GM19463 (cell line): ENCODE results near the gene TUBA8.
"Not testable (repeated sequence)": the region's sequence is repeated elsewhere in the genome, so short reads cannot be mapped to it uniquely, and the experiment has no call there.

ENCODE experiments used
- ATAC-seq: cut with Tn5 transposase; IDR thresholded peaks from one replicate; pipeline ENCODE4 v1.9.1; 2021; ENCODE audit warnings: mild to moderate bottlenecking, moderate library complexity; ENCODE audit not compliant: unreplicated experiment

TUBA8 gene

GRCh38 chr22:18110194-18110953, at the start of gene TUBA8:
Gene TUBA8, plus strand, starts transcription at chr22:18110809. Its CDS starts 57 bp downstream, at chr22:18110866.
- peak; percentile 50 for ATAC-seq

DNA sequence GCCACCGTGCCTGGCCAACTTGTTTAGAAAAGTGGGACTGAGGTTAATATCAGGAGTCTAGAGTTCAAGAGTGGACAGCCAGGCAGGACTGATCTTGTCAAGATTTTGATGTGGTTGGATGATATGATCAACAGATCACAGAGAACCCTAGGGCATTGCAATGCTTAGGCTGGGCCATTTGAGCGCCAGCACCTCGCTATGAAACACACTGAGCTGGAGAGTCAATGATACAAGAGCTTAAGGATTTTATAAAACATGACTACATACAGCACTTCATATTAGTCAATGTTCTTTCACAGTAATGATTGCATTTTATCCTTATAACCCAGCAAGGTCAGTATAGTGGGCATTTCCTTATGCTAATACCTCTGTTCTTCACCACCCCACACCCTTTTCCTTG, 48.2 kb upstream of the TUBA8 start:
- ATAC-seq: no peak

GRCh38 chr22:18063306-18063705, 47.3 kb upstream of the TUBA8 start:
- no peak for ATAC-seq

GRCh38 chr22:18063715-18064114, 46.9 kb upstream of the TUBA8 start:
- not testable (repeated sequence) for ATAC-seq

GRCh38 chr22:18064636-18065035, 46.0 kb upstream of the TUBA8 start:
- ATAC-seq: no peak

DNA sequence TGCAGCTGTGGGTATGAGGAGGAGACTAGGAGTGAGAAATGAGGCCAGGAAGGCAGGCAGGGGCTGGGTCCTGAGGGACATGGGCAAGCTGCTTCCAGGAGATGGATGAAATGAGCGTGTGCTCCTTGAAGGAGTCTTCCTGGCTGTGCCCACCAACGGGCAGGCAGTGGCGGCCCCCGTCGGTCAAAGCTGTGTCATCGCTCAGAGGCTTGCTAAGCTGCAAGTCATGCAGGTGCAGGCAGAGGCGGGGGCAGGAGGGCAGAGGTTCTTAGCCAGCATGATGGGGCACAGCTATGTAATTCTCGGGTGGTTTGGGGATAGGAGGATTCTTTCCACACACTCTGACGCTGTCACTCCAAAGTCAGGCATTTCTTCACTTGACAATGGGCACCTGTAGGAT, 45.4 kb upstream of the TUBA8 start:
- no peak for ATAC-seq

DNA sequence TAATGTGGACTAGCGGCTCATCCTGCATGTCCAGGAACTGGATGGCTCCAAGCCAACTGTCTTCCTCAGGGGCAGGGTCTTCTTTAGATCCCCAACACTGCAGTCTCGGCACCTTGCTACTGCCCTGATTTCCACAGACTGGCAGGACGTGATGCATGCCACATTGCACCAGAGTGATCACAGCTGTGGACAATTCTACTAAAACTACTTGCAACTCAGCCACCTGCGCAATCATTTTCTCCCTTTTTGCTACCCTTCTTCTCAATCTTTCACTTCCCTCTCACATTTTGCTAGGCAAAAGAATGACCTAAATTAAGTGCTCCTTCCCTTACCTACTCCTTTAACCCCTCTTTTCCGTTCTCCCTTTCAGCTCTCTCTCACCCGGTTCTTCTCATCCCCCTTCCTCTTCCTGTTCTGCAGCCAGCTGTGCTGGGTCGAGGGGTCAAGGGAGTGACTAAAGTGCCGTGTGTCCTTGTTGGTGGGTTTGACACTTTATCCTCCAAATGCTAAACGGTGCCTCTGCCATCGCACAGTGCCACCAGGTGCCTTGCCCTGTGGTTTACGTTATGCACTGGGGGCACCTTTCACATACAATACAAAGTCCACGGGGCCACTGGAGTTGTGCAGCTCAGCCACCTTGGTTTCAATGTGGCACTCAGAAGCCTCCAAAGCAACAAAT, 44.3 kb upstream of the TUBA8 start:
- ATAC-seq: no peak

- ATAC-seq: no peak
These were observed 43.5 kb upstream of the TUBA8 start for GRCh38 chr22:18067121-18067520.

- ATAC-seq: no peak
These were observed 42.9 kb upstream of the TUBA8 start for GRCh38 chr22:18067548-18068341.

DNA sequence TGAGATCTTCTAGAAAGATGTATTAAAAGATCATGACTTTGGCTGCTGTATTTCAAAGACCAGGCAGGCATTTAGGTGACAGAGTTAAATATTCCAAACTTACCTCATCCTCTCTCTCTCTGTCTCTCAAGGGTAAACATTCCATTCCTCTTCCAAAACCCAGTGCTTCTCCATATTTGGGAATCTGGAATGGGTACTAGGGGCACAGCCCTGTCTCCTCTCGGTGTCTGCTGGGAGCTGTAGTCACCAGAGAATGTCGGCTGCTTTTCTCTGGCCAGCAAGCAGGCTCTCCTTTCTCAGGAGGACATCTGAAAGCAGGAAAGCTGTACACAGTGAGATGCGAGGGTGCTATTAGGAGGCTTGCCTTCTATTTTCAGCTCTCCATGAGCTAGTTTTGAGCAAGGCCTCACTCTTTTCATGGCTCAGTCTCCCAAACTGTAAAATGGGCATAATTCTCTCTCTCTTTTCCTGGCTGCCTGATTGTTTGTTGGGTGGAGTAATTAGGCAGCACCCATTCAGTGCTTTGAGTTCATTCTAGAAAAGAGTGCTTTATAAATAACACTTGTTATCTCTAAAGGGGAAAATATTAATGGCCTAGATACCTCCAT, 42.1 kb upstream of the TUBA8 start:
- ATAC-seq: no peak

DNA sequence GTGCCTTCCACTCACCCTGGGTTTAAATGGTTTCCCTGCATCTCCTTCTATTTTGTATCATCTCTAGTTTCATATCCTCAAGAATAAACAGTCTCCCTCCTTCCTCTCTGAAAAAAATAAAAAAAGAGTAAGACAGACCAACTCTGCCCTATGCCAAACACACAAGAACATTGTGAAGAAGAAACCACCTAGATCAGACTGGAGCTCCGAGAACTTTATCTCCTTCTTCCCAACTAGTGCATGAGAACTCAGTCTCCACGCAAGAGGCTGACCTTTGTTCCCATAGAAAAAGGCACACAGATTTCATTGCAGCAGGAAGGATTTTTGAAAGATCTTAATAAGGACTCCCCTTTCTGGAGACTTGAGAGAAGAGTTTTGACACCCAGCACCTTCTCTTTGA, 41.6 kb upstream of the TUBA8 start:
- no peak for ATAC-seq

- ATAC-seq: no peak
These were observed 40.6 kb upstream of the TUBA8 start for GRCh38 chr22:18070041-18070440.

DNA sequence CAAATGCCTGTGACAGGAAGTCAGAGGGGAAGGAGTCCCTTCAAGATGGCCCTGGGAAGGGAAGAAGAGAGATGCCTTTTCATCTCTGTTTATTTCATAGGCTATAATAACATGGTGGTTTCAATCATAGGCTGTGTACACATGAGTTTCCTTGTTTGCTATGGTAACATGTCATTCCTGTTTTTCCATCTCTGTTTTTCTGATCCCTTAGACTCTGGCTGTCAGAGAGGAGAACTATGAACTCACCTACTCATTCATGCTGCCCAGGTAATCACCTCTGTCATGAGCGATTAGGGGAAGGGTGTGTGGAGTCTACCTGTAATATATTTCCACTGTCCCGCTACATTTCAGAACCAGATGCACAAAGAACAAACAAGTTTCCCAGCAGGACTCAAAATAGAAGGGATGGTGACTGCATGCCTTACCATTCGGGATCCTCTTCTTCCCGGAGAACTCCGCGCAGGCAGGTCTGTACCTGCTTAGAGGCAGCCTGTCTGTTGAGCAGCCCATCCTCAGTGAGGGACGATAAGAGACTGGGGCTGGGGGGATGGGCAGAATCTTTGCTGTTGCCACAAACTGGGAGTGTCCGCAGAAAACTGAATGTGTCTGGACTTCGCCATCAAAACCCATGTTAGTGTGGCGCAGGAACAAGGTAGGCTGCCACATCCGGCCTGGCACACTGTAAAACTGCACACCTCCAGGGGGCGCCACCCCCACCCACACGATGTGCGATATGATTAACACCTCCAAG, 39.9 kb upstream of the TUBA8 start:
- ATAC-seq: no peak

DNA sequence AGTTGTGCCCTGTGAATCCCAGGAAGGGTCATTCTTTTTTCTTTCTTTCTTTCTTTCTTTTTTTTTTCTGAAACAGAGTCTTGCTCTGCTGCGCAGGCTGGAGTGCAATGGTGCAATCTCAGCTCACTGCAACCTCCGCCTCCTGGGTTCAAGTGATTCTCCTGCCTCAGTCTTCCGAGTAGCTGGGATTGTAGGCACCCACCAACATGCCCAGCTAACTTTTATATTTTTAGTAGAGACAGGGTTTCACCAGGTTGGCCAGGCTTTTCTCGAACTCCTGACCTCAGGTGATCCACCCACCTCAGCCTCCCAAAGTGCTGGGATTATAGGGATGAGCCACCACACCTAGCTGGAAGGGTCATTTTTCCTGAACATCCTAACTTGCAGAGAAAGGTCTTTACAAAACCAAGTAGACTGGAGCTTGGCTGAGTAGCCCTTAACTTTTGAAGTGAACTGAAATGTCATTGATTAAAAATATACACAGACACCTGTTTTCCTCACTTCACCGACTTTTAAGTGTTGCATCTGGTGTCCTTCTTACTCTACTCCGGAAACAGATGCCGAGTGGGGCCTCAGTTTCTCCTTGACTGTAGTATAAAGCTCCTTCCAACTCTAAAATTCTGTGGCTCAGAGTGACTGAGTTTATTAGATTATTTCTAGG, 39.2 kb upstream of the TUBA8 start:
- ATAC-seq: not testable (repeated sequence)

- ATAC-seq: no peak
These were observed 38.7 kb upstream of the TUBA8 start for GRCh38 chr22:18071968-18072310.

- no peak for ATAC-seq
These were observed 37.1 kb upstream of the TUBA8 start for GRCh38 chr22:18073467-18073866.

- not testable (repeated sequence) for ATAC-seq
These were observed 36.7 kb upstream of the TUBA8 start for GRCh38 chr22:18073927-18074326.

- no peak for ATAC-seq
These were observed 35.4 kb upstream of the TUBA8 start for GRCh38 chr22:18075101-18075719.

- ATAC-seq: no peak
These were observed 34.7 kb upstream of the TUBA8 start for GRCh38 chr22:18075720-18076497.
